Keratinocyte (primary cell): ENCODE results near the gene KSR2. TPM values are rescaled to one million over a fixed set of nuclear protein-coding genes. Genes with fewer than 3 reads are reported as not detected.

ENCODE experiments used
- DNase-seq: peaks from one replicate; pipeline ENCODE4 v3.0.0-alpha.2; 2011; ENCODE audit warnings: low read depth, missing footprints, low spot score
- FAIRE-seq: peaks from 2 replicates; lab custom pipeline; 2011; peaks lifted over from hg19 to GRCh38; lab: Jason Lieb, UNC
- H2AFZ ChIP-seq: 2 replicates; pipeline ENCODE4 v1.6.0; 2012; ENCODE audit warnings: low read length, control low read depth, inconsistent platforms; ENCODE audit not compliant: control insufficient read depth
- H3K27ac ChIP-seq: 2 replicates; pipeline ENCODE4 v1.5.1; 2011; ENCODE audit warnings: low read length; ENCODE audit not compliant: control insufficient read depth, insufficient read depth
- H3K27me3 ChIP-seq: 3 replicates; pipeline ENCODE4 v1.6.0; 2011; ENCODE audit warnings: low read length; ENCODE audit not compliant: control insufficient read depth, insufficient read depth; ENCODE audit errors: extremely low read depth
- H3K36me3 ChIP-seq, 2 experiments: 2 replicates in 1 of 2; 3 replicates in 1 of 2; pipeline ENCODE4 v1.5.1; 2011; ENCODE audit warnings: low read length in 2 of 2, mild to moderate bottlenecking in 1 of 2; ENCODE audit not compliant: control insufficient read depth in 2 of 2, insufficient read depth in 2 of 2; ENCODE audit errors: extremely low read depth in 1 of 2
- H3K4me1 ChIP-seq: 3 replicates; pipeline ENCODE4 v1.5.1; 2011; ENCODE audit warnings: low read length; ENCODE audit not compliant: control insufficient read depth, insufficient read depth; ENCODE audit errors: extremely low read depth
- H3K4me2 ChIP-seq: 3 replicates; pipeline ENCODE4 v1.6.0; 2011; ENCODE audit warnings: low read depth, low read length; ENCODE audit not compliant: control insufficient read depth, insufficient read depth; ENCODE audit errors: extremely low read depth
- H3K4me3 ChIP-seq, 3 experiments: fragments of 200-600 bp in 1 of 3; sonication (generic) in 1 of 3; 2 replicates in 2 of 3; 3 replicates in 1 of 3; pipeline ENCODE4 v1.5.1; 2011 to 2016; ENCODE audit warnings: low read length in 3 of 3, mild to moderate bottlenecking in 3 of 3, control low read depth in 2 of 3, inconsistent platforms in 1 of 3, low read depth in 1 of 3, mixed read lengths in 1 of 3, mixed run types in 1 of 3, moderate library complexity in 1 of 3; ENCODE audit not compliant: control insufficient read depth in 2 of 3, insufficient read depth in 2 of 3; ENCODE audit errors: extremely low read depth in 1 of 3
- H3K79me2 ChIP-seq: 2 replicates; pipeline ENCODE4 v1.6.0; 2012; ENCODE audit warnings: low read length; ENCODE audit not compliant: control insufficient read depth, insufficient read depth
- H3K9ac ChIP-seq: 3 replicates; pipeline ENCODE4 v1.6.0; 2011; ENCODE audit warnings: low read length; ENCODE audit not compliant: control insufficient read depth, insufficient read depth; ENCODE audit errors: extremely low read depth
- H3K9me1 ChIP-seq: 3 replicates; pipeline ENCODE4 v1.6.0; 2011; ENCODE audit warnings: low read length; ENCODE audit not compliant: control insufficient read depth, insufficient read depth; ENCODE audit errors: extremely low read depth
- H3K9me3 ChIP-seq: 2 replicates; pipeline ENCODE4 v1.5.1; 2012; ENCODE audit warnings: low read depth, low read length; ENCODE audit not compliant: control insufficient read depth
- H4K20me1 ChIP-seq: 3 replicates; pipeline ENCODE4 v1.6.0; 2011; ENCODE audit warnings: low read length; ENCODE audit not compliant: control insufficient read depth, insufficient read depth; ENCODE audit errors: extremely low read depth
- EZH2 ChIP-seq: IDR thresholded peaks from one replicate; pipeline ENCODE4 v1.6.1; 2012; ENCODE audit warnings: inconsistent platforms, mild to moderate bottlenecking, low read length, moderate library complexity
- dilution Hi-C: fragments of 300-500 bp; cut with MboI; formaldehyde crosslinking; loops from one replicate; pipeline ENCODE4 v1.7.0; 2020; ENCODE audit warnings: low sequenced_read_pairs; ENCODE audit not compliant: extremely low pct_ligation_motif_present
- polyA plus RNA-seq, 5 experiments: library from polyadenylated mRNA; depleted of rRNA in 3 of 5; stranded (reverse) in 3 of 5; stranded (forward) in 1 of 5; unstranded in 1 of 5; fragments of >200 nt; gene quantifications; 1 replicate in 1 of 5; 2 replicates in 3 of 5; 3 replicates in 1 of 5; pipeline versions ENCODE4 v1.2.1 to v1.2.3, GENCODE V29; 2011 to 2012; ENCODE audit warnings: missing spikeins in 2 of 5, low read depth in 1 of 5, low replicate concordance in 1 of 5
- TF ChIP-seq, protein P1 (sequence below), 3 experiments: IDR thresholded peaks in 1 of 3; conservative IDR thresholded peaks in 1 of 3; optimal IDR thresholded peaks in 1 of 3; 2 replicates in 2 of 3; 3 replicates in 1 of 3; pipeline versions ENCODE3 to v1.5.1; 2011; ENCODE audit warnings: low read length in 3 of 3, mild to moderate bottlenecking in 3 of 3, moderate library complexity in 2 of 3, control low read depth in 1 of 3, inconsistent platforms in 1 of 3; ENCODE audit not compliant: insufficient read depth in 2 of 3; ENCODE audit errors: extremely low read depth in 1 of 3

KSR2 gene
- polyA plus RNA-seq, 1 donor (not counting 4 experiments of a cell fraction or from before 2014, with no cell fraction given) = 0.01 TPM

DNA sequence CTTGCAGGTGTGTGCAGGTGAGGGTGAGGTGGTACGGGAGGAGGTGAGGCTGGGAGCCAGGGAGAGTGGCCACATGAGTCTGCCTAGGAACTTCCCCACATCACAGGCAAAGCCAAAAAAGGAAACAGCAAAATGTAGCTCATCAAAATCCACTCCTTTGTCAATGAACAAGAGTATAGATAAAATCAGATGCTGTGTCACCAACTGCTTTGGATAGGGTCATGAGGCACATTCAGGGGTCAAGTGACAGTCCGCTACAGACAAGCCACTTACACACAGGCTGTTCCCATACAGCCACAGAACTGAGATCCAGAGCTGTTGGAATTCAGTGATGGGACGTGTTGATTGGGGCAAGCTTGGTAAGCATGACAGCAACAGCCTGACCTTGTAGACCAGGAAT lies 507.1 kb downstream of the KSR2 start:
- H3K4me3 ChIP-seq = no peak overlapping the region
- no peak for TF ChIP-seq EZH2
- TF ChIP-seq, protein P1, sequence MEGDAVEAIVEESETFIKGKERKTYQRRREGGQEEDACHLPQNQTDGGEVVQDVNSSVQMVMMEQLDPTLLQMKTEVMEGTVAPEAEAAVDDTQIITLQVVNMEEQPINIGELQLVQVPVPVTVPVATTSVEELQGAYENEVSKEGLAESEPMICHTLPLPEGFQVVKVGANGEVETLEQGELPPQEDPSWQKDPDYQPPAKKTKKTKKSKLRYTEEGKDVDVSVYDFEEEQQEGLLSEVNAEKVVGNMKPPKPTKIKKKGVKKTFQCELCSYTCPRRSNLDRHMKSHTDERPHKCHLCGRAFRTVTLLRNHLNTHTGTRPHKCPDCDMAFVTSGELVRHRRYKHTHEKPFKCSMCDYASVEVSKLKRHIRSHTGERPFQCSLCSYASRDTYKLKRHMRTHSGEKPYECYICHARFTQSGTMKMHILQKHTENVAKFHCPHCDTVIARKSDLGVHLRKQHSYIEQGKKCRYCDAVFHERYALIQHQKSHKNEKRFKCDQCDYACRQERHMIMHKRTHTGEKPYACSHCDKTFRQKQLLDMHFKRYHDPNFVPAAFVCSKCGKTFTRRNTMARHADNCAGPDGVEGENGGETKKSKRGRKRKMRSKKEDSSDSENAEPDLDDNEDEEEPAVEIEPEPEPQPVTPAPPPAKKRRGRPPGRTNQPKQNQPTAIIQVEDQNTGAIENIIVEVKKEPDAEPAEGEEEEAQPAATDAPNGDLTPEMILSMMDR (optimal IDR thresholded peaks at IDR 0.05 in 1 of 3, IDR thresholded peaks at IDR 0.05 in 1 of 3, conservative IDR thresholded peaks at IDR 0.05 in 1 of 3; ENCODE audit: extremely low read depth in 1 of 3, insufficient read depth in 2 of 3, low read length in 3 of 3) = no peak
- no peaks in the 10 kb centered on the region for H3K4me1 ChIP-seq
- no peak overlapping the region for H3K9ac ChIP-seq
- no peaks in the 10 kb centered on the region for H3K79me2 ChIP-seq
- H4K20me1 ChIP-seq = no peaks in the 10 kb centered on the region
- H3K27ac ChIP-seq = no peak overlapping the region
- H3K4me2 ChIP-seq = no peak overlapping the region
- dilution Hi-C loops = no loop called here
- no peaks in the 10 kb centered on the region for H3K9me3 ChIP-seq
- no peak overlapping the region for H2AFZ ChIP-seq
- H3K27me3 ChIP-seq = no peaks in the 10 kb centered on the region
- no peaks in the 10 kb centered on the region for H3K9me1 ChIP-seq
- DNase-seq (no peak), FAIRE-seq (no peak)
- H3K36me3 ChIP-seq = no peaks in the 10 kb centered on the region

DNA sequence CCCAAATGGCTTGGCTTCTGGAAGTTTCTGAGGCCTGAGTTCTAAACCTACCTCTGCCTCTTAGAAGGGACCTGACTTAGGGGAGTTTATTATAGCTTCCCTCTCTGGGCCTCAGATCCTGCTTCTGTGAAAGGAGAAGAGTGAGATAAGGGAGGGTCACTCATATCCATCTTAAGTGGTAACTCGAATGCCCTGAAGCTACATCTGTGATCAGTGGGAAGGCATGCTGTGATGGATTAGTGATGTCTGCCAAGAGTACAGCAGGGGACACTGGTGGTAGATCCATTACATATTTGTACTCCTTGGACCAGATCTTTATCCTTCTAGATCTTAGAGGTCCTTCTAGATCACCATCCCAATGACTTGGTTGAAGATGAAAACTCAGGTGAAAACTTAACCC lies 509.6 kb downstream of the KSR2 start:
- DNase-seq (no peak), FAIRE-seq (no peak)
- H2AFZ ChIP-seq = no peak overlapping the region
- H3K27me3 ChIP-seq = no peaks in the 10 kb centered on the region
- no peaks in the 10 kb centered on the region for H3K9me3 ChIP-seq
- no peaks in the 10 kb centered on the region for H3K9me1 ChIP-seq
- H3K9ac ChIP-seq = no peak overlapping the region
- dilution Hi-C loops = no loop called here
- H3K4me2 ChIP-seq = no peak overlapping the region
- H3K4me3 ChIP-seq = no peak overlapping the region
- H4K20me1 ChIP-seq = no peaks in the 10 kb centered on the region
- no peak overlapping the region for H3K27ac ChIP-seq
- TF ChIP-seq, protein P1 (optimal IDR thresholded peaks at IDR 0.05 in 1 of 3, IDR thresholded peaks at IDR 0.05 in 1 of 3, conservative IDR thresholded peaks at IDR 0.05 in 1 of 3; ENCODE audit: extremely low read depth in 1 of 3, insufficient read depth in 2 of 3, low read length in 3 of 3) = no peak
- no peak for TF ChIP-seq EZH2
- no peaks in the 10 kb centered on the region for H3K79me2 ChIP-seq
- no peaks in the 10 kb centered on the region for H3K36me3 ChIP-seq
- no peaks in the 10 kb centered on the region for H3K4me1 ChIP-seq
